Osteoblast (primary cell): ENCODE results near the gene PIP5K1C. TPM values are rescaled to one million over a fixed set of nuclear protein-coding genes. Genes with fewer than 3 reads are reported as not detected.

Source experiments
- DNase-seq: peaks from one replicate; pipeline ENCODE4 v3.0.0; 2011; ENCODE audit warnings: low spot score, mixed read lengths; ENCODE audit not compliant: insufficient read length; ENCODE audit errors: missing footprints
- H2AFZ ChIP-seq: 2 replicates; pipeline ENCODE4 v1.6.0; 2011; ENCODE audit warnings: mild to moderate bottlenecking, low read length
- H3K27ac ChIP-seq: 2 replicates; pipeline ENCODE4 v1.5.1; 2011; ENCODE audit warnings: mild to moderate bottlenecking, low read depth, low read length, moderate library complexity
- H3K27me3 ChIP-seq: 2 replicates; pipeline ENCODE4 v1.6.0; 2012; ENCODE audit warnings: mild to moderate bottlenecking, control low read depth, inconsistent platforms, low read length, moderate library complexity; ENCODE audit not compliant: insufficient read depth
- H3K36me3 ChIP-seq: 2 replicates; pipeline ENCODE4 v1.5.1; 2011; ENCODE audit warnings: mild to moderate bottlenecking, low read length, control low read depth, moderate library complexity; ENCODE audit not compliant: insufficient read depth
- H3K4me1 ChIP-seq: 2 replicates; pipeline ENCODE4 v1.5.1; 2011; ENCODE audit warnings: mild to moderate bottlenecking, low read length, control low read depth, moderate library complexity; ENCODE audit not compliant: insufficient read depth
- H3K4me2 ChIP-seq: 2 replicates; pipeline ENCODE4 v1.6.0; 2011; ENCODE audit warnings: mild to moderate bottlenecking, low read length; ENCODE audit not compliant: insufficient read depth
- H3K4me3 ChIP-seq: fragments of 200-600 bp; sonication (generic); 3 replicates; pipeline ENCODE4 v1.5.1; 2012; ENCODE audit warnings: mild to moderate bottlenecking, low read length, inconsistent platforms; ENCODE audit not compliant: insufficient read depth
- H3K79me2 ChIP-seq: 2 replicates; pipeline ENCODE4 v1.6.0; 2012; ENCODE audit warnings: mild to moderate bottlenecking, low read length, control low read depth, inconsistent platforms; ENCODE audit not compliant: insufficient read depth
- H3K9me3 ChIP-seq: 2 replicates; pipeline ENCODE4 v1.5.1; 2011; ENCODE audit warnings: low read depth, low read length, control low read depth
- H4K20me1 ChIP-seq: 2 replicates; pipeline ENCODE4 v1.6.0; 2012; ENCODE audit warnings: mild to moderate bottlenecking, low read length, control low read depth; ENCODE audit not compliant: insufficient read depth
- CTCF ChIP-seq: IDR thresholded peaks from 2 replicates; pipeline ENCODE4 v1.5.1; 2011; ENCODE audit warnings: mild to moderate bottlenecking, low read depth, low read length, moderate library complexity; ENCODE audit errors: extremely low read depth
- total RNA-seq: library from RNA; depleted of rRNA; stranded (reverse); fragments of >200 nt; gene quantifications from 2 replicates; pipeline ENCODE4 v1.2.3, GENCODE V29; 2012

Gene PIP5K1C
- total RNA-seq, 1 donor: 30.4 TPM

GRCh38 chr19:3612901-3613741 is 87.1 kb downstream of the PIP5K1C start:
- no peak overlapping the region for H2AFZ ChIP-seq
- H3K36me3 ChIP-seq: peaks cover 13% of the 10 kb centered on the region

GRCh38 chr19:3612330-3612729 is 87.9 kb downstream of the PIP5K1C start:
- Histone ChIP-seq H3K4me1 (peaks cover 4% of the 10 kb centered on the region), H3K79me2 (no peaks in the 10 kb centered on the region), H3K27ac (no peak overlapping the region), H4K20me1 (no peaks in the 10 kb centered on the region), H3K4me2 (no peak overlapping the region), H3K4me3 (no peak overlapping the region), H3K27me3 (no peaks in the 10 kb centered on the region), H2AFZ (no peak overlapping the region), H3K36me3 (peaks cover 13% of the 10 kb centered on the region), H3K9me3 (no peaks in the 10 kb centered on the region)
- no peak for DNase-seq
- TF ChIP-seq CTCF: no peak

More at GRCh38 chr19:3612901-3613741, 87.1 kb downstream of the PIP5K1C start:
- no peak for DNase-seq
- Histone ChIP-seq H3K79me2 (no peaks in the 10 kb centered on the region), H3K27me3 (no peaks in the 10 kb centered on the region), H3K4me2 (no peak overlapping the region), H3K4me1 (no peaks in the 10 kb centered on the region), H3K9me3 (no peaks in the 10 kb centered on the region), H3K4me3 (no peak overlapping the region), H3K27ac (no peak overlapping the region), H4K20me1 (peaks cover 5% of the 10 kb centered on the region)
- no peak for TF ChIP-seq CTCF

- H3K79me2 ChIP-seq: no peaks in the 10 kb centered on the region
- H3K27ac ChIP-seq: no peak overlapping the region
- DNase-seq: no peak
- TF ChIP-seq CTCF: no peak
- no peak overlapping the region for H3K4me2 ChIP-seq
- no peak overlapping the region for H3K4me3 ChIP-seq
- no peaks in the 10 kb centered on the region for H3K9me3 ChIP-seq
- no peaks in the 10 kb centered on the region for H3K27me3 ChIP-seq
- peaks cover 13% of the 10 kb centered on the region for H3K36me3 ChIP-seq
- H2AFZ ChIP-seq: no peak overlapping the region
- H4K20me1 ChIP-seq: no peaks in the 10 kb centered on the region
- H3K4me1 ChIP-seq: peaks cover 8% of the 10 kb centered on the region
These were observed 88.4 kb downstream of the PIP5K1C start for GRCh38 chr19:3611841-3612240.
